HG02588 (cell line): ENCODE data around the gene VCAM1.

ENCODE experiments used
- ATAC-seq: cut with Tn5 transposase; IDR thresholded peaks from one replicate; pipeline ENCODE4 v1.9.1; 2021; ENCODE audit warnings: mild to moderate bottlenecking, moderate library complexity; ENCODE audit not compliant: unreplicated experiment

VCAM1 gene

DNA sequence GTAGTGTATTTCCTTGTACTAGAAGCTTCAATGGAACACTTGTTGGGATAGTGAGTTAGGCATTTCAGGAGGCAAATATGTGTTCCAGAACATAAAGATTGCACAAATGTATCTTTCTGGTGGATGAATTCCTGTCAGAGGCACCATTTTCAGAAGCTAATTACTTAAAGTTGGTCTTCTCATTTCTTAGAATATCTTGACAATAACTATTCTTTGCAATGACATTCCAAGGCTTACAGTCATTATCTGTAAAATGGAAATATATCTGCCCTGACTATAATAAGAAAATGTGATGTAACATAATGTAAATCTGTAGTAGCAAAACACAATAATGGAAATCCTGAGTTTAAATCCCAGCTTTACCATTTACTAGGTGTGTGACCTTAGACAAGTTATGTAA, 2.7 kb downstream of the VCAM1 start:
- no peak for ATAC-seq

DNA sequence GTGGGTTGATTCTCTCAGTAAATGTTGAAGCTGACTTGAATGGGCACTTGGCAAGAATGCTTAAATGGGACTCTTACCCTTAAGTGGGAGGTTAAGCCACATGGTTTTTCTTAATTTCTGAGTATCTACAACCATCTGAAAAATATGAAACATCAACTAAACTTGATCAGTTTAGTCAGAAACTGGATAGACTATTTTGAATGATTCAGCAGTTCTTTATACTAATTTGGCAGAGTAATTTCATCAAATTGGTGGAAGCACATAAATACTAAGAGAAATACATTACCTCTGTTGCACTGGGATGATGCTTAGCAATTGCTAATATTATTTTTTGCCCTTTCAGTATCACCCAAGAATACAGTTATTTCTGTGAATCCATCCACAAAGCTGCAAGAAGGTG, 4.7 kb downstream of the VCAM1 start:
- ATAC-seq = no peak

DNA sequence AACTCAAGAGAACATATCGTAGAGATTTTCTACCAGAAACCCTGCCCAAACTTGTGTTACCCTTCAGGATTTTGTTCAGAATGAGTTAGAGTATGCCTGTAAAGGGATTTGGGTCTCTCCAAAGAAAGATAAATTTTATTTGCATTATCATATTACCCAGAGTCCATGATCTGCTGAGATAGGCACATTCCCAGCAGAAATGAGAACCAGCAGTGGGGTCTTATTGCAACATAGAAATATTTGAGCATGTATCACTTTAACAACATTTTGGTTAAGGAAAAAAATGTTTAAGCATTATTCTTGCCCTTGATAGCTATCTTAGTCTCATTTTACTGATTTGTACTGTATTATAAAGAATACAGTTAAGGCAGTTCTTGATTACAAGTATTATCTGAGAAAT, 10.6 kb downstream of the VCAM1 start:
- no peak for ATAC-seq

DNA sequence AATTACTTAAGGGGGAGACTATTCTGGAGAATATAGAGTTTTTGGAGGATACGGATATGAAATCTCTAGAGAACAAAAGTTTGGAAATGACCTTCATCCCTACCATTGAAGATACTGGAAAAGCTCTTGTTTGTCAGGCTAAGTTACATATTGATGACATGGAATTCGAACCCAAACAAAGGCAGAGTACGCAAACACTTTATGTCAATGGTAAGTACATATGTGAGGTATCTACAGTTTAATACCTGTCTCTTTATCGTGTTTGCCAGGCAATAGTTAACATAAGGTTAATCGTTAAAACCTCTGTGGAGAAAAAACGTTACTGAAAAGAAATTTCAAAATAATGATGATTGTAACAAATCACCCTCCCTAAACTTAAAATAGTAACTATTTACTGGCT, 11.8 kb downstream of the VCAM1 start:
- ATAC-seq = no peak

DNA sequence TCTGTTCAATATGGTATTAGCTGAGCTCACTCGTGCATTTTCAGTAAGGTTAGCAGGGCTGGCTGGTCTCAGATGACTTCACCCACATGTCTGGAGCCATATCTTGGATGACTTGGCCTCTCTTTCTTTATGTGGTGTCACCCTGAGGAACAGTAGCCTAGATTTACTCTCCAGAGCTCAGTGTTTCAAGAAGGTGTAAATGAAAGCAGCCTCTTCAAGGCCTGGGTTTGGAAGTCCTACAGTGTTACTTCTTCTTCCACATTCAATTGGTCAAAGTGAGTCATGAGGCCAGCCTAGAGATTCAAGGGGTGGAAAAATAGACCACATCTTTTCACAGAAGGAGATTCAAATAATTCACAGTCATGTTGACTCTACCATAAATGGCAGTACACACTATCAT, 12.2 kb downstream of the VCAM1 start:
- no peak for ATAC-seq

DNA sequence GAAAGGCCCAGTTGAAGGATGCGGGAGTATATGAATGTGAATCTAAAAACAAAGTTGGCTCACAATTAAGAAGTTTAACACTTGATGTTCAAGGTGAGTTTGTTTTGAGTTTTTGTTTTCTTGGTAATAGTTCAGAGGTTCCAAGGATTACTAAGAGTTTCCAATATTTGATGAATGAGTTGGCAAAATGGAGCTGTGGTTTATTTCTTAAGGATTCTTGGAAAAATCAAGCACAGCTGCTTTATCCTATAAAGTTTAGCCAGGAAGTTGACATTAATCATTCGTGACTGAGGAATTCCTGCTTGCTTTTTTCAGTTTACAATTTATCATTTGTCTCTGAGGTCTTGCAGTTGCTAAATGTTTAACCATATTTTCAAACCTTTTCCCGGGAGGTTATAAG, 15.1 kb downstream of the VCAM1 start:
- no peak for ATAC-seq

DNA sequence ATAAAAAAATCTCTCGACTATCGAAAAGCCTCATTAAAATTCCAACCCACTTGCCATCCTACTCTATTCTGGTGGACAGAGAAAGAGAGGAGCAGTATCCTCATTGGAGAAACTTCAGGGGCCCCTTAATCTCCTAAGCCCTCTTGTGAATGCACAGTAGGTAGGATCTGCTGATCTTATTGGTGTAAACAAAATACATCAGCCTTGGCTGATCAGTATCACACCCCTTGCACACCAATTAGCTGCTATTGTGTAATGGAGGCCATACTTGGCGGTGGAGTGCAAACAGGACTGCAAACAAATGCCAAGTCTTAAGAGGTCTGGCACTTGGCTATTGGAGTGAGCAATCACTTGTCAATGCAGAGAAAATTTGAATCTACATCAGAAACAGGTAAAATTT, 15.7 kb downstream of the VCAM1 start:
- ATAC-seq = no peak

DNA sequence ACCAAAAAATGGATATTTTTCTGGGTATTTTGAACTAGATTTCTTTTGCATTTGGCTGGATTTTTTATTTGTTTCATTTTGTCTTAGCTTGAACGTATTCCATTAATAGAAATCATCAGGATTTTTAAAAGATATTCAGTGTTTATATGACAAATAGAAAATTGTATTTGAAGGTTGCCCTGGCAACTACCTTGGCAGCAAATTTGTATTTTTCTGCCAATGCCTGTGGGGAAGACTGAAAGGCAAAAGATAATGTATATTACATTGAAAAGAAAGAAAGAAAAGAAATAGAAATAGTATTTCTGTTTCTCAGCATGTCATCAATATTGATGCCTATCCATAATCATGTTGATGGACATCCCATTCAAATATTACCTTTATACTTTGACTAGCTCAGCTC, 16.8 kb downstream of the VCAM1 start:
- no peak for ATAC-seq

DNA sequence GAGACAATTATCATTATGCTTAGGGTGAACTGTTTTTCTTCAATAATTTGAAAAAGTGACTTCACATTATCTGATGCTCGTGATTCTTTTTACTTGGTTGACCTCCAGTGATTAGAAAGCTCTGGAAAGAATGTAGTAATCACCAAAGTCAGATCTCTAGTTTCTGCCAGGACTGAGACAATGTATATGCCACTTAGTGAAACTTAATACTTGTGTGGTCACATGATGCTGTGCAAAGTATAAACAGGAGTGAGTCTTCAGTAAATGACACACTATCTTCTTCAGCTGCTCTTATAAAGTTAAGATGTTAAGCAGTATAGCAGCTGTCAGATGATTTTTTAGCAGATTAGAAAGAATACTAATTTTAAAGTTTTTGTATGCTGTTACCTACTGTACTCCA, 17.2 kb downstream of the VCAM1 start:
- ATAC-seq = no peak

DNA sequence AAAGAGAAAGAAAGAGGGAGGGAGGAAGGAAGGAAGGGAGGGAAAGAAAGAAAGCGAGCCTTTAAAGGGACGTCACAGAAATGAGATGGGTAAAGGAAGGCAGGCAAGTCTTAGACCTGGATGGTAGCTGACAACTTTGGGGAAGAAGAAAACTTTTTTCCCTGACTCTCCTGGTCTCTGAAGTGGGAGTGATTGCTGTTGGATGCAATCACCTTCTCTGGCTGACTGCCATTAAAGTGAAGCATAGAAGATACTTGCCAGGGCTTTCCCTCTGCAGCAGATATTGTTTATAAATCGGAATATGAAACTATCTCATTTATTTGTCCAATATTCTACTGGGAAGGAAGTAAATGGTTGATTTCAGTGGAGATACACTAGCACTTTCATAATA, 27.0 kb downstream of the VCAM1 start:
- ATAC-seq = no peak

DNA sequence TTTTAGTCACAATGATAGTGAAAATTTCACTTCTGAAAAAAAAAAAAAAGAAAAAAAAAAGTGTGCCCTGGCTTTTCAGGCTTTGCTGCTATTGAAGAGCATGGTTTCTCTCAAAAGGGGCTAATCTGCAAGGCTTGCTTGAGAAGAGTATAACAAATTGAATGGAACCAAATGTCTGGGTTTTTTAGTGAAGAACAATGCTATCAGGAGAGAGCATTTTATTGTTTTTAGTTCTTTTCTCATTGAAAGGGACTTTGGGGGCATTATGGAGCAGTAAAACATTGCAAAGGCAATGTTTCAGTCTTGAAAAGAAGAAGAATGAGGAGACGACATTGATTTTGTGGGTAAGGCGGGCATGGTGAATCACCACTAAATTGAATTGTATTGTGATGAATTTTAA, 28.2 kb downstream of the VCAM1 start:
- ATAC-seq = no peak

DNA sequence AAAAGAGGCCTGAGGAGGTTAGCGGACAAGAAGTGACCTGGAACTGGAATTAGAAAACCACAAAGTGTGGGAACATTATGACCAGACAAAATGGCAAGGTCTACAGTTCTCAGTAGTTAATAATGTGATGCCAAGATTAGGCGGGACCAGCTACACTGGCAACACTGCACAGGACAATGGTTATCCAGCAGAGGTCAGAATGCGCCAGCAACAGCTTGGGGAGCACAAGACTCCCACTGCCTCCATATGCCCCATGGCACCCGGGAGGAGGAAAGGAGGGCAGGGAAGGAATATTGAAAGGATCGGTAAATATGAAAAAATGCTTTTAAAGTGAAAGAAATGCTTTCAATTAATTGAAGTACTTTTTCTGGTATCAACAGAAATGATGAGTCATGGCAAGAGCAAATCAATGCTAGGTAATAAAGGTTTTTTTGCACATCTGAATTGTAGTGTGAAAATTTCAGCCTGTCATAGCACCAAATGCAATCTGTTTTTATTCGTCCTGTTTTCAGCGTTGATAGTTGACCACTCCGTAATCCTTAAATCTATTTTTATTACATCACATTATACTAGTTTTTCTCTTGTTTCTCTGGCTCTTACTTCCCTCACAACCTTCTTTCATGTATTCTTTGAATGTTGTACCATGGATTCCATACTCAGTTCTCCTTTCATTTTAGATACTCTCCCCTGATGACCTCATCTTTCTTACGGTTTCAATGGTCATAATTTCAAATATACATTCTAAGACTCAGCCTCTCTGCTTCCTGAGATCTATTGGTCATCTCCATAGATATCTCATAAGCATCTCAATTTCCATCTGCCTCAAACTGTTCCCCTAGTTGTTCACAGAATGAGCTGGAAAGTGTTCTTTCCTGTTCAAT, 30.7 kb downstream of the VCAM1 start:
- no peak for ATAC-seq

DNA sequence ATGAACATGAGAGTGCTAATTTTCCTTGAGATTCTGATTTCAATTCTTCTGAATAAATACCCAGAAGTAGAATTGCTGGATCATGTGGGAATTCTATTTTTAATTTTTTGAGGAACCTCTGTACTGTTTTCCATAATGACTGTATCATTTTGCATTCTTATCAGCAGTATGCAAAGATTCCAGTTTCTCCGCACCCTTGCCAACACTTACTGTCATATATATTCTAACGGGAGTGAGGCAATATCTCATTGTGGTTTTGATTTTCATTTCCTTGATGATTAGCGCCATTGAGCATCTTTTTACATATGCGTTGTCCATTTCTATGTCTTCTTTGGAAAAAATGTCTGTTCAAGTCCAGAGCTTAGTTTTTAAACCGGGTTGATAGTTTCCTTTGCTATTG, 33.2 kb downstream of the VCAM1 start:
- ATAC-seq = no peak

DNA sequence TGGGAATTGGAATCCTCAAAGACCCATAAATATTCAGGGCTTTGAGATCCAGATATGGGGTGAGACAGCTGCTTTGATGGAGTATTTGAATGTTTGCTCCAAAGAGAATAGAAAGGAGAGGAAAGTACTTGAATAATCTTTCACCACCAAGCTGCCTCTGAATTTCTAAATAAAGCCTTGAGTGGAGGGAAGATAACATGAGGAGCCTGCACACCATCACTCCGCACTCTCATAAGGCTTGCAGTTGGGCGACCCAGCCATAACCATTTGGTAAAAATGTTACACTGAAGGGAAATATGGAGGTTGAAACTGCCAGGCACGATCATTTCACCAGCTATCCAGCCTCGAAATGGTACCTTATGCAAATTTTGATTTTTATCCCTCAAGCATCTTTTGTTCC, 38.4 kb downstream of the VCAM1 start:
- no peak for ATAC-seq

DNA sequence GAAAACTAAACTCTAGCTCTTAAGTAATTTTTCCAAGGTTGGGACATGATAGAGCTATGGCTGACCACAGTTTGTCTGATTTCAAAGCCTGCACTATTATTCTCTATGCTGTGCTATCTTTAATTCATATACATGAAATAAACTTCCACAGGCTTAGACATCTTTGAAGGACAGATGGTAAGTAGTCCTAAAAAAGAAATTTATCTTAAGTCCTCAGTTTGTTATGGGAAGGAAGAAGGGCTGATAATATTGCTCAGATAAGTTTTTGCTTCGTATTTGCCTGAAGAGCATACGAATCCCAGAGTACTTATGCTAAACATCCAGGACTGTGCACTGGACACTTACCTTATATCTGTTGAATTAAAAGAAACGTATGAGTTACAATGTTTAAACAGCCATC, 39.6 kb downstream of the VCAM1 start:
- no peak for ATAC-seq

DNA sequence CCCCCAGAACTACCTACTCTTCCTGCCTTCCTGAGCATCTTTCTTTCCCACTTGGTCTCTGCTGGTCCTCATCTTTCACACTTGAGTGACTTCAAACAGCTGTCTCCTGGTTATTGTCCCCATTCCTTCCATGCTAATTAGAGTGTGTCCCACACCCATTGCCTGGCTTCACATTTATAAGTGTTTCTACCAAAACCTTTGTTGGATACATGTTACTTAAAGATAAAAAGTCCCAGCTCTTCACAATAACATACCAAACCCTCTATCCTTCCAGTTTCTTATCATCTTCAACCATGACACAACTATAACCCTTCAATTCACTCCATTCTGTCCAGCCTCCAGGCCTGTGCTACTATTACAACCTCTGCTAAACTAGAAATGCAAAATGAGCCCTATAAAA, 41.0 kb downstream of the VCAM1 start:
- ATAC-seq = no peak

DNA sequence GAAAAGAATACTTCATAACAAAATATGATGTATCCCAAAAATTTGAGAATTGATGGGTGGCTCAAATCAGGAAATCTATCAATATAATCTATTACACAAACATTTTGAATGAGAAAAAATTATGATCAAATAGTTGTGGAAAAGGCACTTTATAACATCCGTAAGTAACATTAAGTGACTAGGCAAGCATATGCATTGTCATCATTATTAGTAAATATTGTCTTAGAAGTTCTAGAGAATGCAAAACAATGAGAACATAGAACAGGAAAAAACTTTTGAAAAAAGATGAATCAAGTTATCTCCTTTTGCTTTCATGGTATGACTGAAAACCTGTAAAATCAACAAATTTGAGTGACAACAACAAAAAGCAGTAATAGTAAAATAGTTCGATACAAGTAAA, 42.9 kb downstream of the VCAM1 start:
- no peak for ATAC-seq

DNA sequence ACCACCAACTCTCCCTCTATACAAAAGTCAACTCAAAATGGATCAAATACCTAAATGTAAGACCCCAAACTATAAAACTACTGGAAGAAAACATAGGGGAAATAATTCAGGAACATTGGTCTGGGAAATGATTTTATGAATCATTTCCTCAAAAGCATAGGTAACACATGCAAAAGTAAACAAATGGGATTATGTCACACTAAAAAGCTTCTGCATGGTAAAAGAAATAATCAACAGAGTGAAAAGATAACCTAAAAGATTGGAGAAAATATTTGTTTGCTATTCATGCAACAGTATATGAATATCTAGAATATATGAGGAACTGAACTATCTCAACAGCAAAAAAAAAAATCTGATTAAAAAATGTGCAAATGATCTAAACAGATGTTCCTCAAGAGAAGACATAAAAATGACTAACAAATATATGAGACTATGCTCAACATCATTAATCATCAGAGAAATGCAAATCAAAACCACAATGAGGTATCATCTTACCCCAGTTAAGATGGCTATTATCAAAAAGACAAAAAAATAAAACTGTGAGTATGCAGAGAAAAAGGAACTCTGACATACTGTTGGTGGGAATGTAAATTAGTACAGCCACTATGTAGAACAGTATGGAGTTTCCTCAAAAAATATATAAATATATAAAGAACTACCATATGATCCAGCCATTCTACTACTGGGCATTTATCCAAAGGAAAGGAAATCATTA, 47.8 kb downstream of the VCAM1 start:
- no peak for ATAC-seq

DNA sequence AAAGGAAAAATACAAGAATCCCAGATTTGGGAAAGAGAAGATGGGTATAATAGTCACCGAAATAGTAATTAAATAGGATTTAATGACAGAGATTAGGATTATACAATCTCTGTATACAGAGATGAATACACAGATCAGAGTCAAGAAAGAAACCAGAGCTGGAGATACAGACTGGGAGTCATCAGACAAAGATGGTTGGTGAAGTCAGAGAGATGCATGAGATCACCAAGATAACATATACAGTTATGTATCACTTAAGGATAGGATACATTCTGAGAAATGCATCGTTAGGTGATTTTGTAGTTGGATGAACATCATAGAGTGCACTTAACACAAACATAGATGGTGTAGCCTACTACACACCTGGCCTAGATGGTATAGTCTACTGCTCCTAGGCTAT, 49.8 kb downstream of the VCAM1 start:
- ATAC-seq = no peak

DNA sequence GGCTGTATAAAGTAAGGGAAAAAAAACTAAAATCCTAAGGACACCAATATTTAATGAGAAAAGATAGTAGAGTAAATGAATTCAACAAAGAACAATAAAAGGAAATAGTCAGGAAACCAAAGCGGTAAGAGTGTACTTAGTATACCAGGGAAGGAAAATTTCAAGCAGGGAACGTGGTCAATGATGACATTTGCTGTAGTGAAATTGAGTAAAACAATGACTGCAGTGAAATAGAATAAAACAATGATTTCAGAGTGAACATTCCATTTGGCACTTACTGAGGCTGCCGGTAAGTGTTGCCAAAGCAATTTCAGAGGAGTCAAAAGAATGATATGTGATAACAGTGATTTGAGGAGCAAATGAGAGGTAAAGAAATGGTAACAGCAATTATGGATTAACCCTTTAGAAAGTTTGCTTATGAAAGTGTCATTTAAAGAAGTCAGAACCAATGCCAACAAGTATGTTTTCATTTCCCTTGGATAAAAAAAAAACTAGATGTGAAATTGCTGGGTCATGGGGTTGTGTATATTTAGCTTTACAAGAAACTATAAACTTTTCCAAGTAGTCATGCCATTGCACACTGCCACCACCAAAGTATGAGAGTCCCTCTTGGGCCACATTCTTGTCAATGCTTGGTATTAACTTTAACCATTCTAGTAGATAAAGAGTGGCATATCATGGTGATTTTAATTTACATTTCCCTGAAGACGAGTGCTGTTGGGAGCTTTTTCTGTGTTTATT, 50.5 kb downstream of the VCAM1 start:
- no peak for ATAC-seq

DNA sequence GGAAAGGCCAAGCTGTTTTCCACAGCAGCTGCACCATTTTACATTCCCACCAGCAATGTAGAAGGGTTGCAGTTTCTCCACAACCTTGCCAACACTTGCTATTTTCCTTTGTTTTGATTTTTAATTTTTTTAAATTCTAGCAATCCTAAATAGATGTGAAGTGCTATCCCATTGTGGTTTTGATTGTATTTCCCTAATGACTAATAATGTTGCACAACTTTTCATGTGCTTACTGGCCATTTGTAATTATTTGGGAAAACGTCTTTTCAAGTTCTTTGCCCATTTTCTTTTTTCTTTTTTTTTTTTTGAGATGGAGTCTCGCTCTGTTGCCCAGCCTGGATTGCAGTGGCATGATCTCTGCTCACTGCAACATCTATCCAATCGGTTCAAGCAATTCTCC, 53.9 kb downstream of the VCAM1 start:
- ATAC-seq = no peak

DNA sequence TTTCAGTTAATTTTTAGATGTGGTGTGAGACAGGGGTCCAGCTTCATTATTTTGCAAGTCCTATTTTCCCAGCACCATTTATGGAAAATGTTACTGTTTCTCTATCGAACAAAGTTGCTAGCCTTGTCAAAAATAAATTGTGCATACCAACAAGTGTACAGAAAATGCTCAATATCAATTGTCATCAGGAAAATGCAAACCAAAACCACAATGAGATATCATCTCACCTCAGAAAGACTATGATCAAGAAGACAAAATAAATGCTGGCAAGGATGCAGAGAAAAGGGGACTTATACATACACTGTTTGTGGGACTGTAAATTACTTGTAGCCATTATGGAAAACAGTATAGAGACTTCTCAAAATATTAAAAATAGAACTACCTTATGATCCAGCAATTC, 54.8 kb downstream of the VCAM1 start:
- no peak for ATAC-seq
